H1 (cell line): ENCODE measurements around the gene RTF1. TPM values are rescaled to one million over a fixed set of nuclear protein-coding genes. Genes with fewer than 3 reads are reported as not detected.

Experiments
- CTCF ChIA-PET: fragments of 300-600 bp; sonication (Branson Sonifier 250); formaldehyde crosslinking; loops from one replicate; lab custom pipeline; 2021; ENCODE audit not compliant: partially characterized antibody; lab: Charles Lee
- POLR2A ChIA-PET: fragments of 300-600 bp; sonication (Branson Sonifier 250); formaldehyde crosslinking; loops from one replicate; lab custom pipeline; 2021; ENCODE audit warnings: inconsistent platforms; ENCODE audit not compliant: partially characterized antibody; lab: Charles Lee
- DNase-seq, 2 experiments: peaks; one replicate each; pipeline versions ENCODE4 v3.0.0 to v3.0.0-alpha.2; 2010 to 2022; ENCODE audit warnings: low spot score in 2 of 2, low read depth in 1 of 2, mixed read lengths in 1 of 2
- FAIRE-seq: peaks from 2 replicates; lab custom pipeline; 2011; peaks lifted over from hg19 to GRCh38; lab: Jason Lieb, UNC
- H2AFZ ChIP-seq: 2 replicates; pipeline ENCODE4 v1.8.1; 2012; ENCODE audit warnings: low read length, inconsistent platforms
- H2AK5ac ChIP-seq: 2 replicates; pipeline ENCODE4 v1.6.1; 2013; ENCODE audit warnings: low read depth, low read length
- H2BK120ac ChIP-seq: replicated peaks from 2 replicates; pipeline ENCODE3; 2013; ENCODE audit warnings: low read depth, low read length, inconsistent platforms
- H2BK12ac ChIP-seq: 2 replicates; pipeline ENCODE4 v1.6.1; 2013; ENCODE audit warnings: low read depth, low read length
- H2BK15ac ChIP-seq: 2 replicates; pipeline ENCODE4 v1.6.1; 2013; ENCODE audit warnings: low read length
- H2BK20ac ChIP-seq: 2 replicates; pipeline ENCODE4 v1.6.1; 2013; ENCODE audit warnings: low read length
- H2BK5ac ChIP-seq: 2 replicates; pipeline ENCODE4 v1.6.1; 2013; ENCODE audit warnings: low read depth, low read length
- H3K14ac ChIP-seq: 2 replicates; pipeline ENCODE4 v1.6.1; 2013; ENCODE audit warnings: inconsistent platforms; ENCODE audit not compliant: insufficient read length
- H3K18ac ChIP-seq: 2 replicates; pipeline ENCODE4 v1.6.1; 2013; ENCODE audit warnings: low read length; ENCODE audit errors: extremely low read depth
- H3K23ac ChIP-seq: 2 replicates; pipeline ENCODE4 v1.6.1; 2013; ENCODE audit warnings: inconsistent platforms; ENCODE audit not compliant: insufficient read length
- H3K23me2 ChIP-seq: 2 replicates; pipeline ENCODE4 v1.6.1; 2013; ENCODE audit warnings: low read depth, low read length
- H3K27ac ChIP-seq: 2 replicates; pipeline ENCODE4 v1.6.1; 2011; ENCODE audit warnings: low read depth, low read length, inconsistent platforms
- H3K27me3 ChIP-seq, 4 experiments: replicated peaks in 1 of 4; 1 replicate in 1 of 4; 2 replicates in 3 of 4; pipeline versions ENCODE4 v1.6.1 to v1.8.1; 2011 to 2013; ENCODE audit warnings: low read length in 3 of 4, mild to moderate bottlenecking in 3 of 4, inconsistent platforms in 2 of 4, mixed read lengths in 2 of 4, moderate library complexity in 1 of 4; ENCODE audit not compliant: control insufficient read depth in 3 of 4, insufficient read depth in 3 of 4; ENCODE audit errors: extremely low read depth in 1 of 4
- H3K36me3 ChIP-seq, 4 experiments: 2 replicates each; pipeline versions ENCODE4 v1.6.1 to v1.8.1; 2011 to 2013; ENCODE audit warnings: mild to moderate bottlenecking in 4 of 4, low read length in 3 of 4, moderate library complexity in 2 of 4, control low read depth in 1 of 4, inconsistent platforms in 1 of 4; ENCODE audit not compliant: insufficient read depth in 4 of 4, control insufficient read depth in 2 of 4
- H3K4ac ChIP-seq: replicated peaks from 2 replicates; pipeline ENCODE3; 2013; ENCODE audit warnings: low read length, low read depth, mixed read lengths, inconsistent platforms; ENCODE audit not compliant: insufficient read length
- H3K4me1 ChIP-seq, 4 experiments: replicated peaks in 1 of 4; 1 replicate in 1 of 4; 2 replicates in 3 of 4; pipeline versions ENCODE4 v1.6.1 to v1.8.1; 2011 to 2013; ENCODE audit warnings: low read length in 3 of 4, inconsistent platforms in 2 of 4, mixed read lengths in 1 of 4; ENCODE audit not compliant: insufficient read depth in 4 of 4, control insufficient read depth in 3 of 4
- H3K4me2 ChIP-seq, 2 experiments: 2 replicates each; pipeline versions ENCODE4 v1.6.1 to v1.8.1; 2011 to 2013; ENCODE audit warnings: low read depth in 2 of 2, low read length in 2 of 2, control low read depth in 1 of 2, inconsistent platforms in 1 of 2, mild to moderate bottlenecking in 1 of 2; ENCODE audit not compliant: insufficient read depth in 1 of 2
- H3K4me3 ChIP-seq, 4 experiments: fragments of 200-600, 300-600 bp in 1 of 4; sonication (generic), shearing (Covaris generic), sonication (Bioruptor Twin) in 1 of 4; 2 replicates each; pipeline versions ENCODE4 v1.5.1 to v1.8.1; 2011 to 2016; ENCODE audit warnings: low read length in 4 of 4, low read depth in 3 of 4, control low read depth in 2 of 4, inconsistent platforms in 2 of 4, mild to moderate bottlenecking in 2 of 4, mixed read lengths in 1 of 4, moderate library complexity in 1 of 4; ENCODE audit not compliant: insufficient read depth in 2 of 4; ENCODE audit errors: extremely low read depth in 1 of 4
- H3K56ac ChIP-seq: replicated peaks from 2 replicates; pipeline ENCODE3; 2013; ENCODE audit warnings: low read depth, mild to moderate bottlenecking, mixed read lengths, low read length, inconsistent platforms; ENCODE audit not compliant: insufficient read length
- H3K79me1 ChIP-seq: 2 replicates; pipeline ENCODE4 v1.6.1; 2013; ENCODE audit warnings: low read depth, low read length, control low read depth
- H3K79me2 ChIP-seq, 2 experiments: 2 replicates each; pipeline versions ENCODE4 v1.6.1 to v1.8.1; 2012 to 2013; ENCODE audit warnings: low read length in 2 of 2, mild to moderate bottlenecking in 2 of 2, inconsistent platforms in 1 of 2; ENCODE audit not compliant: insufficient read depth in 2 of 2, control insufficient read depth in 1 of 2
- H3K9ac ChIP-seq, 4 experiments: replicated peaks in 1 of 4; 1 replicate in 1 of 4; 2 replicates in 3 of 4; pipeline versions ENCODE4 v1.6.1 to v1.8.1; 2011 to 2013; ENCODE audit warnings: low read depth in 3 of 4, low read length in 3 of 4, control low read depth in 2 of 4, mild to moderate bottlenecking in 2 of 4, moderate library complexity in 2 of 4, inconsistent platforms in 1 of 4; ENCODE audit errors: extremely low read depth in 1 of 4
- H3K9me3 ChIP-seq, 2 experiments: 2 replicates each; pipeline versions ENCODE4 v1.6.1 to v1.8.1; 2012 to 2013; ENCODE audit warnings: mild to moderate bottlenecking in 2 of 2, moderate library complexity in 2 of 2, control low read depth in 1 of 2, inconsistent platforms in 1 of 2, low read depth in 1 of 2, low read length in 1 of 2, mixed read lengths in 1 of 2; ENCODE audit not compliant: insufficient read depth in 2 of 2
- H4K20me1 ChIP-seq, 2 experiments: replicated peaks in 1 of 2; 2 replicates each; pipeline versions ENCODE3 to v1.8.1; 2011 to 2013; ENCODE audit warnings: inconsistent platforms in 2 of 2, low read length in 2 of 2, mild to moderate bottlenecking in 1 of 2; ENCODE audit not compliant: insufficient read depth in 2 of 2, control insufficient read depth in 1 of 2
- H4K5ac ChIP-seq: 2 replicates; pipeline ENCODE4 v1.6.1; 2013; ENCODE audit warnings: low read length, low read depth, mixed read lengths, inconsistent platforms; ENCODE audit not compliant: insufficient read length
- H4K8ac ChIP-seq: 2 replicates; pipeline ENCODE4 v1.8.0; 2013; ENCODE audit warnings: mild to moderate bottlenecking, moderate library complexity, low read length, inconsistent platforms; ENCODE audit not compliant: insufficient read depth; ENCODE audit errors: extremely low read depth
- H4K91ac ChIP-seq: replicated peaks from 2 replicates; pipeline ENCODE3; 2013; ENCODE audit warnings: low read length, mixed read lengths, inconsistent platforms; ENCODE audit not compliant: insufficient read length
- POLR2A ChIP-seq, 2 experiments: IDR thresholded peaks; 1 replicate in 1 of 2; 2 replicates in 1 of 2; pipeline ENCODE4 v1.6.1; 2011; ENCODE audit warnings: low read depth in 2 of 2, low read length in 2 of 2, mild to moderate bottlenecking in 2 of 2; ENCODE audit errors: control extremely low read depth in 1 of 2
- WGBS, 2 experiments: shearing (Covaris generic) in 1 of 2; methylation state at CpG; one replicate each; pipeline versions ENCODE4 v1.1.6 to v1.1.7; 2013 to 2015; ENCODE audit warnings: low lambda C conversion rate in 2 of 2, mixed read lengths in 2 of 2, inconsistent platforms in 1 of 2, low coverage in 1 of 2, missing lambda C conversion rate in 1 of 2; ENCODE audit not compliant: insufficient replicate concordance in 2 of 2, insufficient coverage in 1 of 2, insufficient read length in 1 of 2; ENCODE audit errors: extremely low coverage in 1 of 2, missing lambda C conversion rate in 1 of 2; 5-methylcytosine and 5-hydroxymethylcytosine counted together
- polyA plus RNA-seq, 7 experiments: library from polyadenylated mRNA; depleted of rRNA in 3 of 7; stranded (reverse) in 5 of 7; unstranded in 2 of 7; fragments of >200 nt in 5 of 7; fragments of 200-250 nt in 2 of 7; gene quantifications; 1 replicate in 5 of 7; 2 replicates in 1 of 7; 4 replicates in 1 of 7; pipeline versions ENCODE4 v1.2.1 to v1.2.3, GENCODE V29; 2011 to 2013; ENCODE audit warnings: missing spikeins in 2 of 7, mixed read lengths in 2 of 7
- total RNA-seq: library from RNA; stranded (reverse); fragmentation: NEBNext Ultra II Directional; extraction: Animal tissue kit (Norgen Biotek cat#: 25700); gene quantifications from 2 replicates; pipeline ENCODE4 v1.2.1, GENCODE V29; 2021

RTF1 gene
- total and polyA plus RNA-seq, 2 of the 8 experiments (the other 6 are each of a cell fraction or from before 2014, with no cell fraction given), result 22.6 to 47.7 TPM

GRCh38 chr15:41462084-41462795 lies 45.3 kb downstream of the RTF1 start:
- Histone ChIP-seq H3K18ac (no peak overlapping the region), H2AK5ac (no peak overlapping the region), H4K5ac (no peak overlapping the region), H3K56ac (no peak overlapping the region), H3K4ac (no peak overlapping the region), H3K79me2 (no peaks in the 10 kb centered on the region), H3K4me2 (no peak overlapping the region), H4K91ac (no peak overlapping the region), H2BK12ac (no peak overlapping the region), H3K79me1 (no peaks in the 10 kb centered on the region), H3K27me3 (no peaks in the 10 kb centered on the region), H2AFZ (no peak overlapping the region), H3K4me1 (no peaks in the 10 kb centered on the region), H3K14ac (no peak overlapping the region), H3K23me2 (no peaks in the 10 kb centered on the region; the same call in 1 of the 2 replicates), H3K9ac (no peak overlapping the region), H3K36me3 (peaks cover 6 to 41% (median 27%) of the 10 kb centered on the region in 4 experiments), H2BK5ac (no peak overlapping the region), H3K23ac (no peak overlapping the region), H2BK120ac (no peak overlapping the region), H3K4me3 (no peak overlapping the region), H3K9me3 (no peaks in the 10 kb centered on the region), H3K27ac (no peak overlapping the region), H2BK20ac (no peak overlapping the region), H4K20me1 (peaks cover 4% of the 10 kb centered on the region in 2 experiments), H2BK15ac (no peak overlapping the region), H4K8ac (no peak overlapping the region)
- POLR2A ChIA-PET, result no interaction called here
- FAIRE-seq, result no peak
- CTCF ChIA-PET, result interaction anchor here (0.7 kb wide), 1 partner anchor 79 kb away, joined by 3 read pairs; no protein-coding TSS in a partner anchor
- WGBS, 2 experiments, result 91% methylated on average over 4 of the region's 4 CpGs; no CpG with 5 or more reads in 1 of the 2 experiments
- no peak for DNase-seq
- no peak for TF ChIP-seq POLR2A (IDR thresholded peaks at IDR 0.05; ENCODE audit: control extremely low read depth in 1 of 2, low read depth in 2 of 2, low read length in 2 of 2)
